HEK293T (cell line): ENCODE measurements around the gene ABLIM2.

Source experiments
- CTCF ChIA-PET: fragments of 350-600 bp; formaldehyde crosslinking; extraction: SDS; loops from one replicate; lab custom pipeline; 2021; ENCODE audit warnings: antibody characterized with exemption, inconsistent platforms; lab: Yijun Ruan, JAX
- POLR2A ChIA-PET: fragments of 350-600 bp; formaldehyde crosslinking; extraction: SDS; loops from one replicate; lab custom pipeline; 2020; ENCODE audit warnings: antibody characterized with exemption, inconsistent platforms; lab: Yijun Ruan, JAX
- DNase-seq: peaks from one replicate; pipeline ENCODE4 v3.0.0; 2012; ENCODE audit warnings: mixed read lengths; ENCODE audit errors: extremely low spot score
- ARNT ChIP-seq: fragments of 450-650 bp; IDR thresholded peaks from 2 replicates; pipeline ENCODE4 v1.6.1; 2017; ENCODE audit warnings: mild to moderate bottlenecking
- BHLHE40 ChIP-seq: fragments of 450-650 bp; IDR thresholded peaks from 2 replicates; pipeline ENCODE4 v1.6.1; 2016; ENCODE audit warnings: mild to moderate bottlenecking, moderate library complexity, borderline replicate concordance
- CTBP1 ChIP-seq: fragments of 450-650 bp; IDR thresholded peaks from 2 replicates; pipeline ENCODE4 v1.6.1; 2016; ENCODE audit warnings: borderline replicate concordance
- ELF4 ChIP-seq: fragments of 450-650 bp; IDR thresholded peaks from 2 replicates; pipeline ENCODE4 v1.6.1; 2017; ENCODE audit warnings: antibody characterized with exemption
- FOXA1 ChIP-seq: fragments of 450-650 bp; IDR thresholded peaks from 2 replicates; pipeline ENCODE4 v1.6.1; 2016; ENCODE audit warnings: mild to moderate bottlenecking
- FOXK2 ChIP-seq: fragments of 450-650 bp; IDR thresholded peaks from 2 replicates; pipeline ENCODE4 v1.6.1; 2016; ENCODE audit warnings: mild to moderate bottlenecking
- FOXM1 ChIP-seq: fragments of 450-650 bp; IDR thresholded peaks from 2 replicates; pipeline ENCODE4 v1.6.1; 2017; ENCODE audit warnings: mild to moderate bottlenecking, borderline replicate concordance
- HDGF ChIP-seq: fragments of 450-650 bp; IDR thresholded peaks from 2 replicates; pipeline ENCODE4 v1.6.1; 2017; ENCODE audit warnings: antibody characterized with exemption, borderline replicate concordance
- L3MBTL2 ChIP-seq: fragments of 450-650 bp; conservative IDR thresholded peaks from 2 replicates; pipeline ENCODE4 v1.6.1; 2016; ENCODE audit warnings: mild to moderate bottlenecking
- LEF1 ChIP-seq: fragments of 450-650 bp; IDR thresholded peaks from 2 replicates; pipeline ENCODE4 v1.6.1; 2017; ENCODE audit warnings: mild to moderate bottlenecking, borderline replicate concordance
- NFRKB ChIP-seq: fragments of 450-650 bp; IDR thresholded peaks from 2 replicates; pipeline ENCODE4 v1.6.1; 2016; ENCODE audit warnings: mild to moderate bottlenecking, moderate library complexity
- PKNOX1 ChIP-seq: fragments of 450-650 bp; IDR thresholded peaks from 2 replicates; pipeline ENCODE4 v1.6.1; 2016
- SP1 ChIP-seq: fragments of 450-650 bp; IDR thresholded peaks from 2 replicates; pipeline ENCODE4 v1.6.1; 2017
- SUZ12 ChIP-seq: fragments of 450-650 bp; IDR thresholded peaks from 2 replicates; pipeline ENCODE4 v1.6.1; 2016; ENCODE audit warnings: mild to moderate bottlenecking
- TARDBP ChIP-seq: fragments of 450-650 bp; IDR thresholded peaks from 2 replicates; pipeline ENCODE4 v1.6.1; 2016
- ZNF384 ChIP-seq: fragments of 450-650 bp; IDR thresholded peaks from 2 replicates; pipeline ENCODE4 v1.6.1; 2016

ABLIM2 gene

DNA sequence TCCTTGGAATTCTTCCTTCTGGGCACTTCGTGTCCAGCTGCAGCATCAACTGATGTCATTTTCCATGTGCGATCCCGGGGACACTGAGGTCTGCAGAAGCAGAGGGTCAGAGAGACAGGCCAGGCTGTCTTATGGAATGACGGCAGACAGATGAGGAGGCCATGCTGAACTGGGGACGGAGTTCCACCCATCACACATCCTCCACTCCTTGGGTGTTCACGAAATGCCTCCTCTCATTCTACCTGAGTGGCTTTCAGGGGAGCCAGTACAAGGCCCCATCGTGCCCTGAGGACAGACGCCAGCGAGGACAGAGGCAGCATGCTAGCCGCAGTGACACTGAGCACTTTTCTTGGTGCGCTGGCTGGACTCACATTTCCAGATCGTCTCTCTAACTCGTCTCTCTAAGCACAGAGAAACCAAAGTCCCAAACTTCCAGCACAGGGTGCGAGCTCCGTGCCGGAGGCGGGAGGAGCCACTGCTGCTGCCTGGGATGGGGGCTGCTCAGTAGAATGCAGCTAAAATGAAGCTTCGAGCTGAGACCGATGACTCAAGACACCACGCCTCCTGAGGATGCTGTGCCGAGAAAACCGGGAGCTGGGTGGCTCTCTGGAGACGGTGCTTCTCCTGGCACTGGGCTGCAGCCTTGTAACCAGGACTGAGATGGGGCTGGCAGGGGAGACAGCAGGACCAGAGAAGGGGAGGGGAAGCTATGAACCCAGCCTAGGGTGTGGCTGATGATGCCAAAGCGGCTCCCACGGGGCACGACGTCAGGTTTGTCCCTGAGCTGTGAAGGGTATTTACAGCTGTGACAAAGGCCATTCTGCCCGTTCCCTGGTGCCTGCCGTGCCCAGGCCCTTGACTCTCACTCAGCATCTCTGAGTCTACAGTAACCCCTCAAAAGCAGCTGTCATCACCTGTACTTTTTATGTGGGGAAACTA is 8.2 kb downstream of the ABLIM2 start:
- ChIA-PET POLR2A (interaction anchor here (1.3 kb wide), 1 partner anchor 8 kb away, joined by 6 read pairs; the partner anchor contains the start of gene ABLIM2), CTCF (no interaction called here)
- no peak for DNase-seq
- TF ChIP-seq BHLHE40 (no peak), FOXK2 (no peak), TARDBP (no peak), L3MBTL2 (no peak), ZNF384 (no peak), SUZ12 (no peak), CTBP1 (no peak), HDGF (no peak), ARNT (no peak), LEF1 (no peak), FOXM1 (no peak), NFRKB (no peak), ELF4 (no peak)

DNA sequence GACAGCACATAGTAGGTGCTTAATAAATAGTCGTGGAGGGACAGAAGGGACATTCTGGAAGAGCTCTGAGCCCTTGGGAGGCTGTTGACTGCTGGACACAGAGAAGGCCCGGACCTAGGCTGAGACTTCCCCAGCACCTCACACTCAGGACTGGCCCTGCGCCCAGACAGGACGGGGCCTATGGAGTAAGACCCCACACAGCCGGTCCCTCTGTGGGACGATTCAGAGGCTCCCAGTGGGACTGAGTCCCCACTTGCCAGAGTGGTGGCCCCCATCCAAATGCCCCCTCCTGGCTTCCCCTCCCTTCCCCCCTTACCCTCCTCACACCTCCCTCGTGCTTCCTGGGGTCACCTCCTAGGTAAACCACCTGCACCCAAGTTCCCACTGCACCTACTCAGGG is 8.9 kb downstream of the ABLIM2 start:
- DNase-seq: no peak
- ChIA-PET CTCF (no interaction called here), POLR2A (no interaction called here)
- TF ChIP-seq FOXA1: no peak
- no peak for TF ChIP-seq SUZ12
- no peak for TF ChIP-seq CTBP1
- no peak for TF ChIP-seq BHLHE40
- TF ChIP-seq SP1: no peak
- no peak for TF ChIP-seq FOXK2
- no peak for TF ChIP-seq ZNF384
- TF ChIP-seq LEF1: no peak
- no peak for TF ChIP-seq ARNT
- TF ChIP-seq L3MBTL2: no peak
- no peak for TF ChIP-seq ELF4
- no peak for TF ChIP-seq FOXM1
- no peak for TF ChIP-seq PKNOX1
- TF ChIP-seq NFRKB: no peak
- no peak for TF ChIP-seq TARDBP
- TF ChIP-seq HDGF: no peak

DNA sequence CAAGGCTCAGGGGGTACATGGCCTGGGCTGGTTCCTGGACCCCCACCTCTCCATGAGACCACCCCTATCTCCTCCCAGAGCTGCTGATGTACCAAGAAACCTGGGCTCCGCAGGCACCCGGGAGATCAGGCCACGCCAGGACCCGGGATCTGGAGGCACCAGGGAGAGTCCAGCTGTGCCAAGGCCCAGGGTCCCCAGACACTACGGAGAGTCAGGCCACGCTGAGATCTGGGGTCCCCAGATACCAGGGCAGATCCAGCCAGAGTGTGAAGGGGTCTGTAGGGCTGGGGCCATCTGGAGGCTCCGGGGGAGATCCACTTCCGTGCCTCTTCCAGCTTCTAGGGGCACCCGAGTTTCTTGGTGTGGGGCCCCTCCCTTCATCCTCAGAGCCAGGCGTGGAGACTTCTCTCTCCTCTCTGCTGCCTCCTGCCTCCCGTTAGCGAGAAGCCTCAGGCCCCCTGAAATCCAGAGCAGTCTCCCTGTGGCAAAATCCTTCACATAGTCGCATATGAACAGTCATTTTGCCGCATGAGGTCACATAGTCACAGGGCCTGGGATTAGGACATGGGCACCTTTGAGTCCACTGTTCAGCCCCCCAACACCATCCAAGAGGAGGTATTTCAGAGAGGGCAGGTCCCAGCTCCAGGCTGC is 9.7 kb downstream of the ABLIM2 start:
- no peak for DNase-seq
- TF ChIP-seq FOXK2 (no peak), SP1 (no peak), FOXA1 (no peak)
- ChIA-PET POLR2A (no interaction called here), CTCF (interaction anchor here (0.5 kb wide), 1 partner anchor 262 kb away, joined by 3 read pairs; no protein-coding TSS in a partner anchor)

- POLR2A ChIA-PET: no interaction called here
Measured at GRCh38 chr4:8148159-8148558, 10.5 kb downstream of the ABLIM2 start.

GRCh38 chr4:8147231-8147970 is 11.2 kb downstream of the ABLIM2 start:
- no peak for DNase-seq
- POLR2A ChIA-PET: no interaction called here
- TF ChIP-seq ARNT: no peak
- no peak for TF ChIP-seq CTBP1
- no peak for TF ChIP-seq BHLHE40
- TF ChIP-seq ZNF384: no peak
- TF ChIP-seq FOXA1: no peak
- TF ChIP-seq FOXK2: no peak
- no peak for TF ChIP-seq ELF4
- TF ChIP-seq SUZ12: no peak
- no peak for TF ChIP-seq FOXM1
- CTCF ChIA-PET: no interaction called here

More at GRCh38 chr4:8148159-8148558, 10.5 kb downstream of the ABLIM2 start:
- DNase-seq: no peak
- TF ChIP-seq BHLHE40: no peak
- TF ChIP-seq ELF4: no peak
- no peak for TF ChIP-seq ZNF384
- no peak for TF ChIP-seq TARDBP
- TF ChIP-seq L3MBTL2: no peak
- TF ChIP-seq FOXM1: no peak
- CTCF ChIA-PET: no interaction called here

- TF ChIP-seq CTBP1 (no peak), SP1 (no peak), TARDBP (no peak), L3MBTL2 (no peak), FOXK2 (no peak), SUZ12 (no peak), NFRKB (no peak), BHLHE40 (no peak), LEF1 (no peak), HDGF (no peak), ARNT (no peak), PKNOX1 (no peak), ZNF384 (no peak), FOXA1 (no peak), ELF4 (no peak), FOXM1 (no peak)
- no peak for DNase-seq
- ChIA-PET POLR2A (no interaction called here), CTCF (no interaction called here)
Measured at GRCh38 chr4:8146157-8146556, 12.5 kb downstream of the ABLIM2 start.
